Adrenal gland (tissue), 12 donors: Measurements from ENCODE around the gene SULT6B1. TPM values are rescaled to one million over a fixed set of nuclear protein-coding genes. Genes with fewer than 3 reads are reported as not detected.
A peak's percentile ranks its signal among the peaks of the same experiment; 100 is the strongest.
"Not testable (repeated sequence)": the region's sequence is repeated elsewhere in the genome, so short reads cannot be mapped to it uniquely, and the experiment has no call there.

Experiments used
- DNase-seq, 7 donors: peaks; one replicate each; pipeline ENCODE4 v3.0.0-alpha.2; 2019 to 2020
- H3K27ac ChIP-seq, 5 donors: fragments of 200-600 bp; sonication (generic) in 4 of 5; 1 replicate in 3 of 5; 2 replicates in 2 of 5; pipeline versions ENCODE4 v1.5.1 to v1.8.0; 2016 to 2020; ENCODE audit warnings: mild to moderate bottlenecking in 1 of 5
- H3K27me3 ChIP-seq: fragments of 200-600 bp; 2 replicates; pipeline ENCODE4 v1.8.0; 2021
- H3K36me3 ChIP-seq, 2 donors: fragments of 200-600 bp; replicated peaks in 1 of 2; 1 replicate in 1 of 2; 2 replicates in 1 of 2; pipeline versions ENCODE4 v1.5.1 to v1.8.0; 2018 to 2022
- H3K4me1 ChIP-seq, 2 donors: fragments of 200-600 bp; replicated peaks in 1 of 2; 1 replicate in 1 of 2; 2 replicates in 1 of 2; pipeline versions ENCODE4 v1.5.1 to v1.8.0; 2018 to 2021
- H3K4me3 ChIP-seq, 4 donors: fragments of 200-600 bp; sonication (generic) in 3 of 4; one replicate each; pipeline ENCODE4 v1.5.1; 2016 to 2018
- H3K9me3 ChIP-seq, 3 donors: fragments of 200-600 bp; sonication (generic) in 1 of 3; replicated peaks in 1 of 3; 1 replicate in 2 of 3; 2 replicates in 1 of 3; pipeline versions ENCODE4 v1.5.1 to v1.8.0; 2016 to 2021
- POLR2A ChIP-seq, 2 donors: fragments of 450-650 bp; IDR thresholded peaks; one replicate each; pipeline ENCODE4 v1.6.1; 2017; ENCODE audit warnings: antibody characterized with exemption in 2 of 2, mild to moderate bottlenecking in 2 of 2, moderate library complexity in 1 of 2
- WGBS, 4 donors: extraction: QIAGEN DNeasy Blood & Tissue Kit in 2 of 4; methylation state at CpG; one replicate each; pipeline versions ENCODE4 v1.1.5 to v1.1.7; 2013 to 2017; 5-methylcytosine and 5-hydroxymethylcytosine counted together
- intact Hi-C, 2 donors: fragments of 100-400 bp; cut with DNase I; formaldehyde crosslinking; loops; one replicate each; pipeline versions ENCODE4 v1.14.1 to v1.15.0; 2022 to 2023
- polyA plus RNA-seq, 3 donors: library from polyadenylated mRNA; stranded (reverse); fragments of 200-250 nt in 2 of 3; fragments of 350-450 nt in 1 of 3; fragmentation: Illumina TruSeq in 1 of 3; extraction: RNeasy Lipid Tissue Mini Kit (QIAGEN cat#74804) in 1 of 3; gene quantifications; one replicate each; pipeline ENCODE4 v1.2.3, GENCODE V29; 2013 to 2014
- total RNA-seq, 9 donors: library from RNA; depleted of rRNA in 4 of 9; stranded (reverse); fragments of >200 nt in 4 of 9; fragments of 120-200 nt in 1 of 9; fragmentation: NEBNext Ultra II Directional in 1 of 9; extraction: Animal tissue kit (Norgen Biotek cat#: 25700) in 1 of 9; gene quantifications; one replicate each; pipeline versions ENCODE4 v1.1.0 to v1.2.4, GENCODE V29; 2013 to 2023
- TF ChIP-seq, protein P1 (sequence below), 6 experiments: fragments of 450-650 bp in 4 of 6; fragments of 200-600 bp in 2 of 6; sonication (generic) in 1 of 6; IDR thresholded peaks; 1 replicate in 5 of 6; 2 replicates in 1 of 6; pipeline versions ENCODE4 v1.5.1 to v1.8.0; 2016 to 2021; ENCODE audit warnings: antibody characterized with exemption in 6 of 6, mild to moderate bottlenecking in 2 of 6, moderate library complexity in 1 of 6
- donor health status: healthy with polysubstance abuse.
- donor health status: Bipolar disorder and iron deficiency.
- donor health status: DM: yes; HTN: yes; CAD: no.
- donor health status: DM: no; HTN: no; CAD: no.
- donor health status: DM: no; HTN: no; CAD: no.
- donor health status: DM: yes; HTN: yes; CAD: no.

SULT6B1 gene
- total and polyA plus RNA-seq, 12 donors: not detected

DNA sequence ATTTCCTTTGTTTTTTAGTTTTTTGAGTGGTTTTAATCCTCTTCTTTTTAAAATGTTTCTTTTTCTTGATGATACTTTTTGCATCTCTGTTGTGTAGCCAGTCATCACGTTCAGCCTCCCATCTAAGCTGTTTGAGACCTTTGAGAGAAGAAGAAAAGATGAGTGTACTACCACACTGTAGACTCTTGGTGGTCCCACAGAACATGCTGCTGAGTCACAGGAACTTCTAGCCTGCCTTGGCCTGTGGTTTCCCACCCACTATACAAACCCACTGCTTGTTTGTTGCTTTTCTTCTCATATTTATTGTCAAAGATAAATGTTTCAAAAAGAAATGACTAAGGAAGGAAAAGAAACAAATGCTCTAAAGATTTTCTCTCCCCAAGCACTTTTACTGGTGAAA is 13.3 kb upstream of the SULT6B1 start:
- H3K27ac ChIP-seq: no peak overlapping the region
- peaks cover 8 to 11% of the 10 kb centered on the region in 2 donors for H3K4me1 ChIP-seq
- intact Hi-C loops: no loop called here
- H3K36me3 ChIP-seq: peaks cover 4 to 49% of the 10 kb centered on the region in 2 donors
- H3K4me3 ChIP-seq: no peak overlapping the region
- H3K9me3 ChIP-seq: no peaks in the 10 kb centered on the region
- no peak for DNase-seq
- 88 to 98% (median 92%) methylated on average over 1 of the region's 1 CpG for WGBS, 4 donors
- TF ChIP-seq, protein P1, sequence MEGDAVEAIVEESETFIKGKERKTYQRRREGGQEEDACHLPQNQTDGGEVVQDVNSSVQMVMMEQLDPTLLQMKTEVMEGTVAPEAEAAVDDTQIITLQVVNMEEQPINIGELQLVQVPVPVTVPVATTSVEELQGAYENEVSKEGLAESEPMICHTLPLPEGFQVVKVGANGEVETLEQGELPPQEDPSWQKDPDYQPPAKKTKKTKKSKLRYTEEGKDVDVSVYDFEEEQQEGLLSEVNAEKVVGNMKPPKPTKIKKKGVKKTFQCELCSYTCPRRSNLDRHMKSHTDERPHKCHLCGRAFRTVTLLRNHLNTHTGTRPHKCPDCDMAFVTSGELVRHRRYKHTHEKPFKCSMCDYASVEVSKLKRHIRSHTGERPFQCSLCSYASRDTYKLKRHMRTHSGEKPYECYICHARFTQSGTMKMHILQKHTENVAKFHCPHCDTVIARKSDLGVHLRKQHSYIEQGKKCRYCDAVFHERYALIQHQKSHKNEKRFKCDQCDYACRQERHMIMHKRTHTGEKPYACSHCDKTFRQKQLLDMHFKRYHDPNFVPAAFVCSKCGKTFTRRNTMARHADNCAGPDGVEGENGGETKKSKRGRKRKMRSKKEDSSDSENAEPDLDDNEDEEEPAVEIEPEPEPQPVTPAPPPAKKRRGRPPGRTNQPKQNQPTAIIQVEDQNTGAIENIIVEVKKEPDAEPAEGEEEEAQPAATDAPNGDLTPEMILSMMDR (IDR thresholded peaks at IDR 0.05): no peak
- TF ChIP-seq POLR2A (IDR thresholded peaks at IDR 0.05): no peak
- H3K27me3 ChIP-seq: no peaks in the 10 kb centered on the region

DNA sequence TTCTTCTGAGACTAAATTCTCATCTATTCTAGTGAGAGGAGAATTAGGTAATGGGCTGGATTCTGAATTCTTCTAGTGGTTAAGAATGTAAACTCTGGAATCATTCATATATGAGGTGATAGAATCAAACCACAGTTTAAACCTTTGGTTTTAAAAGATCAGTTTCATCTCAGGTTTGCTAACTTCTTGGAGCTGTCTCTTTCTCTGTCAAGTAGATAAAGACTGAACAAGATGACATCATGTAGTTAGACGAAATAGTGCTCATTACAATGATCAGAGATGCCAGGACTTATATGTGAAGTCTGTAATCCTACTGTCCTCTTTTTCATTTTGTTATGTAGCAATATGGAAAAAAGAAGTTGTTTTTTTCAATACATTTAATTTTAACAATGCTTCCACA is 12.7 kb upstream of the SULT6B1 start:
- peaks cover 4 to 46% of the 10 kb centered on the region in 2 donors for H3K36me3 ChIP-seq
- peaks cover 8 to 11% of the 10 kb centered on the region in 2 donors for H3K4me1 ChIP-seq
- H3K27me3 ChIP-seq: no peaks in the 10 kb centered on the region
- no peak for DNase-seq
- intact Hi-C loops: no loop called here
- no peaks in the 10 kb centered on the region for H3K9me3 ChIP-seq
- H3K27ac ChIP-seq: no peak overlapping the region
- no peak for TF ChIP-seq POLR2A (IDR thresholded peaks at IDR 0.05)
- TF ChIP-seq, protein P1 (IDR thresholded peaks at IDR 0.05): no peak
- no peak overlapping the region for H3K4me3 ChIP-seq
- WGBS, 4 donors: 71 to 80% (median 74%) methylated on average over 1 of the region's 1 CpG

DNA sequence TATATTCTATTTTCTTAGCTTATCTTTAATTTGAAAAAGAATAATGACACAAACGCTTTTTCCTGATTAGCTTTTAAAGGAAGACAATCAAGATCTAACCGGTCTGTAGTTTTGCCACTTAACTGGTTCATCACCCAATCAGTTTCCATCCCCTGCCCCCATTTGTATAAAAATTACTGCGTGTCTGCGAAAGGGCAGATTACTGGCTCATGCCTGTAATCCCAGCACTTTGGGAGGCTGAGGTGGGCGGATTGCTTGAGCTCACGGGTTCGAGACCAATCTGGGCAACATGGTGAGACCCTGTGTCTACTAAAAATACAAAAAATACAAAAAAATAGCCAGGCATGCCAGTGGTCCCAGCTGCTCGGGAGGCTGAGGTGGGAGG is 10.2 kb upstream of the SULT6B1 start:
- Histone ChIP-seq H3K36me3 (peaks cover 4 to 30% of the 10 kb centered on the region in 2 donors), H3K4me1 (peaks cover 8 to 11% of the 10 kb centered on the region in 2 donors), H3K9me3 (no peaks in the 10 kb centered on the region), H3K27me3 (no peaks in the 10 kb centered on the region), H3K4me3 (no peak overlapping the region), H3K27ac (no peak overlapping the region)
- 84 to 89% (median 87%) methylated on average over 8 of the region's 8 CpGs for WGBS, 4 donors
- no peak for DNase-seq
- intact Hi-C loops: no loop called here
- TF ChIP-seq, protein P1 (IDR thresholded peaks at IDR 0.05): no peak
- no peak for TF ChIP-seq POLR2A (IDR thresholded peaks at IDR 0.05)

DNA sequence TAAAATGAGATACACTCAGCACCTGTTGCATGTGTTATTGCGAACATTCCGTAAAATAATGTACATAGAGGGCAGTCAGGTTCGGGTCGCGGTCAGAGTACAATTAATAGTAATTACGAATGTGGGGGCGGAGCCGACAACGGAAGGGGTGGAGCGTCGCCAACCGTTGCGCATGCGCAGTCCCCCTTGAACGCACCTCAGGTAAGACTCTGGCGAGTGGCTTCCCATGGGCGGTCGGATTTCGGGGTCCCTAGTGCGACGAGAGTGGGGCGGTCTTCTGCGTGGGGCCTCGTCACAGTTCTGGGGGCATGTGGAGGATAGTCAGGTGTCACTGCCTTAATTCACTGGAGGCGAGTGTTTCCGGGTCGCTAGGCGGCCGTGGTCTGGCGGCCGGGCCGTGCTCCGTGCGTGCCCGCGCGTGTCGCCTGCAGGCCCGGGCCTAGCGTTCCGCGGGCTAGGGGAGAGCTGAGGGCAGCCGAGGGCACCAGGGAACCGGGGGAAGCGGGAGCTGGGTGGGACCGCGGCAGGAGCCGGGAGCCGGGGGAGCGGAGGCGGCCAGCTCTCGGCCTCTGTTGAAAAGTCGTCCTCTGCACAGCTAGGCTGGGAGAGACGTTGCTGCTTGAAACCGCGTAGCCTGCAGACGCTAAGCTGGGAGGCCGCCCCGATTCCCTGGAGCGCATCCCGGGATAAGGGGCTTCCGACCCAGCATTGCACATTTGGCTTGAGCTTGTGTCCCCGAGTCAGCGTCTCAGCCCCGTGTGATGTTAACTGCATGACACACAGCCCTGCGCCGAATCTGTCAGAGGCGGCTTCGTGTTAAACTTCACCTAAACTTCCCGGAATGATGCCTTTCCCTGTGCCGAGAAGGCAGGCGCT is 8.1 kb upstream of the SULT6B1 start, which contains the start of gene CEBPZOS:
Gene CEBPZOS (plus strand): TSS at position 177 of the 876 bp plus-strand sequence. CDS start 3,209 bp downstream, outside the sequence.
- Histone ChIP-seq H3K27me3 (no peaks in the 10 kb centered on the region), H3K4me3 (peak within 1 kb of the TSS; percentile 1 to 76 (median 67)), H3K27ac (peak within 1 kb of the TSS; percentile 65 to 98 (median 93)), H3K9me3 (no peaks in the 10 kb centered on the region), H3K4me1 (peaks cover 8 to 11% of the 10 kb centered on the region in 2 donors), H3K36me3 (peaks cover 0 to 14% of the 10 kb centered on the region in 2 donors)
- WGBS, 4 donors: 0 to 1% (median 1%) methylated on average over 18 to 72 of the region's 72 CpGs
- DNase-seq: peak; percentile 76 to 93 (median 86)
- intact Hi-C loops: no loop called here
- TF ChIP-seq, protein P1 (IDR thresholded peaks at IDR 0.05): no peak
- peak; percentile 54 to 87 for TF ChIP-seq POLR2A (IDR thresholded peaks at IDR 0.05)

DNA sequence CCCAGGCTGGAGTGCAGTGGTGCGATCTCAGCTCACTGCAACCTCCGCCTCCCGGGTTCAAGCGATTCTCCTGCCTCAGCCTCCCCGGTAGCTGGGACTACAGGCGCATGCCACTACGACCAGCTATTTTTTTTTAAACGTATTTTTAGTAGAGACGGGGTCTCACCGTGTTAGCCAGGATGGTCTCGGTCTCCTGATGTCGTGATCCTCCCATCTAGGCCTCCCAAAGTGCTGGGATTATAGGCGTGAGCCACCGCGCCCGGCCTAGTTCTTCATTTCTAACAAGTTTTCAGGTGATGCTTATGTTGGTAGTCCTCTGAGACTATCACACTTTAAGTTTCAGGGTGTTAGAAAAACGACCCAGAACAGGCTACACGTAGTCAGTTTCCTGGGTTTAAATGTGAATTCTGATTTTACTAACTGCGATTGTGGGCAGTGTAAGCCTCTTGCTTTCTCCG is 7.4 kb upstream of the SULT6B1 start:
- H3K4me3 ChIP-seq: peak overlapping the region; percentile 1 to 76 (median 67)
- 76 to 82% (median 79%) methylated on average over 20 of the region's 20 CpGs for WGBS, 4 donors
- H3K27ac ChIP-seq: peak overlapping the region; percentile 65 to 98 (median 93)
- intact Hi-C loops, H3K27me3 ChIP-seq, H3K9me3 ChIP-seq, H3K36me3 ChIP-seq, DNase-seq: not testable (repeated sequence)
- peaks cover 8 to 11% of the 10 kb centered on the region in 2 donors for H3K4me1 ChIP-seq
